ENCODE data around the gene MBP.

MBP gene

GRCh38 chr18:76983613-76984051 is 149.0 kb downstream of the MBP start:
- Histone ChIP-seq H3K27me3 (ENCODE audit: insufficient read depth, low read length) (no peaks in the 10 kb centered on the region), H2AFZ (ENCODE audit: low read length) (no peak overlapping the region), H3K27ac (ENCODE audit: low read depth, low read length, poor library complexity, severe bottlenecking) (peak overlapping the region; percentile 4), H3K4me2 (ENCODE audit: low read length) (no peak overlapping the region; the same call in 1 of the 2 replicates), H3K79me2 (ENCODE audit: insufficient read depth, low read length) (no peaks in the 10 kb centered on the region), H3K9me2 (ENCODE audit: low read depth, low read length) (no peaks in the 10 kb centered on the region), H3K36me3 (ENCODE audit: insufficient read depth, low read length) (peaks cover 49% of the 10 kb centered on the region), H3K9me3 (ENCODE audit: low read length) (no peaks in the 10 kb centered on the region), H3K4me1 (ENCODE audit: insufficient read depth, low read length, severe bottlenecking) (peaks cover 60% of the 10 kb centered on the region), H3K4me3 (ENCODE audit: low read depth, low read length, poor library complexity, severe bottlenecking) (no peak overlapping the region), H3F3A (ENCODE audit: insufficient read depth, low read length) (no peaks in the 10 kb centered on the region), H3K9ac (ENCODE audit: low read length) (peak overlapping the region; percentile 10; the same call in 1 of the 2 replicates), H4K20me1 (ENCODE audit: insufficient read depth, low read length) (no peaks in the 10 kb centered on the region)
- TF ChIP-seq CTCF (IDR thresholded peaks at IDR 0.05; ENCODE audit: low read length) (no peak), EZH2 (IDR thresholded peaks at IDR 0.05; ENCODE audit: borderline replicate concordance, low read length) (no peak)

GRCh38 chr18:76982841-76983583 is 149.6 kb downstream of the MBP start:
- no peaks in the 10 kb centered on the region for H4K20me1 ChIP-seq (ENCODE audit: insufficient read depth, low read length)
- TF ChIP-seq EZH2 (IDR thresholded peaks at IDR 0.05; ENCODE audit: borderline replicate concordance, low read length), result no peak
- TF ChIP-seq CTCF (IDR thresholded peaks at IDR 0.05; ENCODE audit: low read length), result peak; percentile 95
- no peaks in the 10 kb centered on the region for H3K27me3 ChIP-seq (ENCODE audit: insufficient read depth, low read length)
- peak overlapping the region; percentile 82; the same call in 1 of the 2 replicates for H3K9ac ChIP-seq (ENCODE audit: low read length)
- peak overlapping the region; percentile 84; the same call in 1 of the 2 replicates for H3K4me2 ChIP-seq (ENCODE audit: low read length)
- peak overlapping the region; percentile 71 for H3K4me3 ChIP-seq (ENCODE audit: low read depth, low read length, poor library complexity, severe bottlenecking)
- peak overlapping the region; percentile 100 for H3K27ac ChIP-seq (ENCODE audit: low read depth, low read length, poor library complexity, severe bottlenecking)
- no peaks in the 10 kb centered on the region for H3K9me3 ChIP-seq (ENCODE audit: low read length)
- peaks cover 44% of the 10 kb centered on the region for H3K36me3 ChIP-seq (ENCODE audit: insufficient read depth, low read length)
- H2AFZ ChIP-seq (ENCODE audit: low read length), result no peak overlapping the region
- peaks cover 60% of the 10 kb centered on the region for H3K4me1 ChIP-seq (ENCODE audit: insufficient read depth, low read length, severe bottlenecking)
- H3F3A ChIP-seq (ENCODE audit: insufficient read depth, low read length), result no peaks in the 10 kb centered on the region
- H3K79me2 ChIP-seq (ENCODE audit: insufficient read depth, low read length), result no peaks in the 10 kb centered on the region
- no peaks in the 10 kb centered on the region for H3K9me2 ChIP-seq (ENCODE audit: low read depth, low read length)

- Histone ChIP-seq H3K36me3 (ENCODE audit: insufficient read depth, low read length) (peaks cover 44% of the 10 kb centered on the region), H3K9me3 (ENCODE audit: low read length) (no peaks in the 10 kb centered on the region), H3K27me3 (ENCODE audit: insufficient read depth, low read length) (no peaks in the 10 kb centered on the region), H3K9ac (ENCODE audit: low read length) (peak overlapping the region; percentile 82; the same call in 1 of the 2 replicates), H3K4me2 (ENCODE audit: low read length) (peak overlapping the region; percentile 84), H3K4me3 (ENCODE audit: low read depth, low read length, poor library complexity, severe bottlenecking) (peak overlapping the region; percentile 71), H3K27ac (ENCODE audit: low read depth, low read length, poor library complexity, severe bottlenecking) (peak overlapping the region; percentile 100), H4K20me1 (ENCODE audit: insufficient read depth, low read length) (no peaks in the 10 kb centered on the region), H2AFZ (ENCODE audit: low read length) (no peak overlapping the region), H3K9me2 (ENCODE audit: low read depth, low read length) (no peaks in the 10 kb centered on the region), H3K4me1 (ENCODE audit: insufficient read depth, low read length, severe bottlenecking) (peaks cover 68% of the 10 kb centered on the region), H3F3A (ENCODE audit: insufficient read depth, low read length) (no peaks in the 10 kb centered on the region), H3K79me2 (ENCODE audit: insufficient read depth, low read length) (no peaks in the 10 kb centered on the region)
- no peak for TF ChIP-seq CTCF (IDR thresholded peaks at IDR 0.05; ENCODE audit: low read length)
- no peak for TF ChIP-seq EZH2 (IDR thresholded peaks at IDR 0.05; ENCODE audit: borderline replicate concordance, low read length)
These were observed 150.5 kb downstream of the MBP start for GRCh38 chr18:76982038-76982437.
